Measurements from ENCODE around the gene ANKRD12.

ANKRD12 gene

DNA sequence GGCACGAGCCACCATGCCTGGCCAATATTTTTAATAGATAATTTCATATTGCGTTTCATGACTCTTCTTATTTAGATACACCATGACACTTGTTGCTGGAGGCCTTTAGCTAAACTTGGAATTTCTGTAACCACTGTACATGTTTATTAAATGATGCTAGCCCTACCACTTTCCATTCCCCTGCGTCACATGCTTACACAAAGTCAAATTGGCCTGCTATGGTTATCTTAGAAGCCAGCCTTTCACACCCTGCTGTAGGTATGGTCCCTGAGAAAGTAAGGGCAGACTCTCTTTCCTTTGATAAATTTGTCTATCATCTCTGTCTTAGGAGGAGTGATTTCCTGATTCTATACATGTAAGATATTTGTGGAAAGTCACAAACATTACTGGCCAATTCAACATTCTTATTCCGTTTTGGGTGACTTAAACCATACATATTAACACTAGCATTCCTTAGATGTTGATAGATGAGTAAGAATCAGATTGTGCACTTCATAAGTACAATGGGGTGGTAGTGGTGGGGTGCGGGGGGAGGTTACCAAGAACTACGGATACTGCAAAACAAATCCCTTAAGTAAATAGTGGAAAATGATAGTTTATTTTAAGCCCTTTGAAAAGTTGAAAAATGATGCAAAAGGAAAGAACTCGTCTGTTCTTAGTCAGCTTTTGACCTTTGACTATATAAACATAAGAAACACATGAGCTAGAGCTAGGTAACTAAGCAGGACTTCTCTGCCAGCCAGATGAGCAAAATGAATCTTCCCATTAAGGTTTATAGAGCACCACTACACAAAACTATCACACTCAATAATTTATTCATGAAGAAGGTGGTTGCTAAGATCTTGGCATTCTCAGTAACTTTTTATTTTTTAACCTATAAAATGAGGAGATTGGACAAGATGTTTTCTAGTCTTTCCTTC lies 42.0 kb upstream of the ANKRD12 start:
- TF ChIP-seq, protein P1, sequence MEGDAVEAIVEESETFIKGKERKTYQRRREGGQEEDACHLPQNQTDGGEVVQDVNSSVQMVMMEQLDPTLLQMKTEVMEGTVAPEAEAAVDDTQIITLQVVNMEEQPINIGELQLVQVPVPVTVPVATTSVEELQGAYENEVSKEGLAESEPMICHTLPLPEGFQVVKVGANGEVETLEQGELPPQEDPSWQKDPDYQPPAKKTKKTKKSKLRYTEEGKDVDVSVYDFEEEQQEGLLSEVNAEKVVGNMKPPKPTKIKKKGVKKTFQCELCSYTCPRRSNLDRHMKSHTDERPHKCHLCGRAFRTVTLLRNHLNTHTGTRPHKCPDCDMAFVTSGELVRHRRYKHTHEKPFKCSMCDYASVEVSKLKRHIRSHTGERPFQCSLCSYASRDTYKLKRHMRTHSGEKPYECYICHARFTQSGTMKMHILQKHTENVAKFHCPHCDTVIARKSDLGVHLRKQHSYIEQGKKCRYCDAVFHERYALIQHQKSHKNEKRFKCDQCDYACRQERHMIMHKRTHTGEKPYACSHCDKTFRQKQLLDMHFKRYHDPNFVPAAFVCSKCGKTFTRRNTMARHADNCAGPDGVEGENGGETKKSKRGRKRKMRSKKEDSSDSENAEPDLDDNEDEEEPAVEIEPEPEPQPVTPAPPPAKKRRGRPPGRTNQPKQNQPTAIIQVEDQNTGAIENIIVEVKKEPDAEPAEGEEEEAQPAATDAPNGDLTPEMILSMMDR (IDR thresholded peaks at IDR 0.05; ENCODE audit: extremely low read depth, insufficient read depth, missing control alignments) = no peak
- DNase-seq (ENCODE audit: low spot score) = no peak
- in situ Hi-C loops (cut with MboI; ENCODE audit: low pct_unique_long_range_greater_than_20kb, low sequenced_read_pairs, unreplicated experiment) = no loop called here

DNA sequence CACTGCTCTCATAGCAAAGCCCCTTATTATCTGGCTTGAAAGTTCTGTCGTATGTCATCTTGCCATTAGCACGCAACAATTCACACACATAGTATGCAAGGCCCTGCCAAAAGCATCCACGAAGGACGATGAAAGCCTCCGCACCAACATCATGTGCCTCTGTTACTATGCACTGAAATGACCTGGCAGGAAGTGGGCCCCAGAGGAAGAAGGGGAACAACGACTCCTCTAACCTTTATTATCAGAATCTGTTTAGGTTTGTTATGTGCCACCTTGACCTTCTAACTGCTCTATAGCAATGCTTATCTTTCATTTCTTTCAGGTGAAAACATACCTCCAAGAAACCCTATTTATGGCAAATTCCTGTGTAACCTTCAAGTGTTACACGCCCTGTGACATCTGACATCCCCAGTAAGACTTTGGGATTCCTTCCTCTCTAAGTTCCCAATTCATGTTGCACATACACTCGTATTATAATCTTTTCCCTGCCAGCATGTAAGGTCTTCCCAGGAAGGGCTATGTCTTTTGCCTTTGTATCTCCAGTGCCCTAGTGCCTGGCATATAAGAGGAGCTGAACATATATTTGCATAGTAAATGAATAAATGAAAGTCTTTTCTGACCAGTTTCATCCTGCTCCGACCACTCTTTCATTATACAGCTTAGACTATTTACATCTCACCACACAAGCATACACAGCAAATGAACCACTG lies 41.1 kb upstream of the ANKRD12 start:
- TF ChIP-seq, protein P1 (IDR thresholded peaks at IDR 0.05; ENCODE audit: extremely low read depth, insufficient read depth, missing control alignments) = no peak
- in situ Hi-C loops (cut with MboI; ENCODE audit: low pct_unique_long_range_greater_than_20kb, low sequenced_read_pairs, unreplicated experiment) = no loop called here
- peak; percentile 50 for DNase-seq (ENCODE audit: low spot score)

DNA sequence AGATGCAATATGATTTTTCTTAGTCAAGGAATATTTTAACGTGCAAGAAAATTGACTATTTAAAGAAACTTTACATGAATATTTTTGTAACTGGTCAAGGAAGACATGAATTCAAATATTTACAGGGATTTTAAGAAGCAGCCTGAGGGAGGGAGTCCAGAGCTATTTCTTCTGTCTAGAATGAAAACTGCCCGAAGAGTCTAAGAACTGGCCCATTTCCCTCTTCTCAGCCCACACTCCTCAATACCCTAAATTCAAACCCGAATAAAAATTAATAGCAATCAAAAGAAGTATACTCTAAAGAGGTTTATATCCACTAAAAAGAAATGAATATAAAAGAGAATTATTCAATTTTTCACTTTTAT lies 40.6 kb upstream of the ANKRD12 start:
- in situ Hi-C loops (cut with MboI; ENCODE audit: low pct_unique_long_range_greater_than_20kb, low sequenced_read_pairs, unreplicated experiment) = no loop called here
- TF ChIP-seq, protein P1 (IDR thresholded peaks at IDR 0.05; ENCODE audit: extremely low read depth, insufficient read depth, missing control alignments) = no peak

DNA sequence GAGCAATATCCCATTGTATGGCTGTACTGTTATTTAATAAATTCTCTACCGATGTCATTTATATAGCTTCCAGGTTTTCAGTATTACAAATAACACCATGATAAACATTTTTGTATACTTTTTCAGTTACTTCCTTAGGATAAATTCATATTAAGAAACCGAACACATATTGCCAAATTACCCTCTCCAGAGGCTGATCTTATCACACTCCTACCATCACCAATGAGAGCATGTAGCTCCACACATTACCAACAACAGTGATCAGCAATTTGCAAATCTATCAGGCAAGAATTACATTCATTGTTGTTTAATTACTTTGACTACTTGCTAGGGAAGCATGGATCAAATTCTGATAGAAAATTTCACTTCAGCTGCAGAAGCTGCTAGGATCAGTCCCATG lies 39.9 kb upstream of the ANKRD12 start:
- in situ Hi-C loops (cut with MboI; ENCODE audit: low pct_unique_long_range_greater_than_20kb, low sequenced_read_pairs, unreplicated experiment) = no loop called here
- DNase-seq (ENCODE audit: low spot score) = no peak
- TF ChIP-seq, protein P1 (IDR thresholded peaks at IDR 0.05; ENCODE audit: extremely low read depth, insufficient read depth, missing control alignments) = no peak

More for the DNA sequence above, 40.6 kb upstream of the ANKRD12 start:
- no peak for DNase-seq (ENCODE audit: low spot score)

DNA sequence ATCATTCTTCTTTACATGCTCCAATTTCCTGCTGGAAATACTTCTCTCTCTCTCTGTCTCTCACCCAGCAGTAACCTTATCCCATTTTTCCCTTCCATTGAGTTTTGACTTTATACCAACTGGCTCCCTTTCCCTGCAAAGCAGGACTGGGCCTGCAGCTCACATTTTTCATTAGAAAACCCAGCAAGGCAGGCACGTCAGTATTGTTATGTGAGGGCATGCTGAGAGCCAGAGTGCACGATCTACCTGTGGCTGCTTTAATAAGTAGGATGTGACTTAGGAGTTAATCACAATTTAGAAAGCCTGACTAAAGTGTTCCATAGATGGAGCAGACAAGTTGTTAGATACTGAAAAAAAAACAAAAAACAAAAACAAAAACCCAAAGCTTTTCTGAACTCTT lies 39.2 kb upstream of the ANKRD12 start:
- no peak for DNase-seq (ENCODE audit: low spot score)
- in situ Hi-C loops (cut with MboI; ENCODE audit: low pct_unique_long_range_greater_than_20kb, low sequenced_read_pairs, unreplicated experiment) = no loop called here
- TF ChIP-seq, protein P1 (IDR thresholded peaks at IDR 0.05; ENCODE audit: extremely low read depth, insufficient read depth, missing control alignments) = no peak

DNA sequence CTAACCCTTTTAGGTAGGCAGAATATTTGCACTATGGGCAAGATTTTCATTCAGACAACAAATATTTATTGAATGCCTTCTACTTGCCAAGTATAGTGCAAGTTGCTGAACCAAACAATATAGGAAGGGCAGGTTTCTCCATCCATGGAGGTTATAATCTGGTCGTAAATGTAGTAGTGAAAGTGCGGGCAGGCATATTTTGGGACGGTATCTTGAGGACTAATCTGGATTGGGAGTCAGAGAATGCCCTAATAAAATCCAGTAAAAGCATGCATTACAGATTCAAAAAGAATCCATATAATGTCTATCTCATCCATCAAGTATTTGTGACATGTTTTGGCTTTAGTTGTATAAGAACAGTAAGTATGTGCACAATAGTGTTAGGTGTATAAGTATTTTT lies 35.8 kb upstream of the ANKRD12 start:
- in situ Hi-C loops (cut with MboI; ENCODE audit: low pct_unique_long_range_greater_than_20kb, low sequenced_read_pairs, unreplicated experiment) = no loop called here
- TF ChIP-seq, protein P1 (IDR thresholded peaks at IDR 0.05; ENCODE audit: extremely low read depth, insufficient read depth, missing control alignments) = no peak
- DNase-seq (ENCODE audit: low spot score) = no peak

Data from GM13977 (cell line).